Measurements from ENCODE around the gene CARD14.
"Not testable (repeated sequence)": the region's sequence is repeated elsewhere in the genome, so short reads cannot be mapped to it uniquely, and the experiment has no call there.

The CARD14 gene

DNA sequence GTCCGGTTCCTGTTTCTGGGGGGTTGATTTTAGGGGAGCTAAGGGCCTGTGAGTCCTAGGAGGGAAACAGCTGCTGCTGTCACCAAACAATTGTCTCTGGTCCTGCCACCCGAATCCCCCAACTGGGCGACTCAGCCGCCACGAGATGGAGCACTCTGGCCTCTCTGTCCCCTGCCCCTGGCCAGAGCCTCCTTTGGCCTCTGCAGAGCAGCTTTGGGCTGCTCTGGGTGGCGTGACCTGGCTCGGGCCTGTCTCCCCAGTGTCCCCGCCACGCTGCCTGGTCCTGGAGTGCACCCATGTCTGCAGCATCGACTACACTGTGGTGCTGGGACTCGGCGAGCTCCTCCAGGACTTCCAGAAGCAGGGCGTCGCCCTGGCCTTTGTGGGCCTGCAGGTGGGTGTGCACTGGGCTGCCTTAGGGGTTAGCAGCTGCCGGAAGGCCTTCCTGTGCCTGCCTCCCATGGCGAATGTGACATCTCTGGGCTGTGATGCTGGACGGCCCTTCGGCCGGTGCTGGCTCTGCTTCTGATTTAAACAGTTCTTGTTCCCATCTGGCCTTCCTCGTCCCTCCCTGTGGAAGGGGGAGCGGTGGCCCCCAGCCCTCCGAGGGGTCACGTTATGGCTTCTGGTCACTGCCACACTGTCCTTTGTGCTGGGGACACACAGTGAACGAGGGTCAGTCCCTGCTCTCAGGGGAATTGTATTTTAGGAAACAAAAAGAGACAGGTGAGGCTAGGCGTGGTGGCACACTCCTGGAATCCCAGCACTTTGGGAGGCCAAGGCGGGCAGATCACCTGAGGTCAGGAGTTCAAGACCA is 79.3 kb downstream of the CARD14 start:
- no peak for DNase-seq (ENCODE audit: low read depth)

DNA sequence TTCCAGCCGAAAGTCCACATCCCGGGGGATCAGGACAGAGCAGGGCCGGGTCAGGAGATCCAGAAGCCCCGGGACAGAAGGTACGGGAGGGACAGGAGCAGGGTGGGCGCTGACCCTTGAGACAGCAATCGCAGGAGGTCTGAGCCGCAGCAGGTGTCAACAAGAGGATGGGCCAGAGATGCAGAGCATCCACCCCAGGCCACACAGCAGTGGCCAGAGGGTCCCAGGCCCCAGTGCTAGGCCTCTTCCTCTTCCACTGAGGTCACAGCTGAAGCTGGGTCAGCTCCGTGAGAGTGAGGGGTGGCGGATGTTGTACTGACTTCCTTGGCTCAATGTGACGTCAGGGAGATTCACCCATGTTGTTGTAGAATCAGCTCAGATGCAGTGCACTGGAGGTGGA is 82.1 kb downstream of the CARD14 start:
- DNase-seq (ENCODE audit: low read depth), result no peak

DNA sequence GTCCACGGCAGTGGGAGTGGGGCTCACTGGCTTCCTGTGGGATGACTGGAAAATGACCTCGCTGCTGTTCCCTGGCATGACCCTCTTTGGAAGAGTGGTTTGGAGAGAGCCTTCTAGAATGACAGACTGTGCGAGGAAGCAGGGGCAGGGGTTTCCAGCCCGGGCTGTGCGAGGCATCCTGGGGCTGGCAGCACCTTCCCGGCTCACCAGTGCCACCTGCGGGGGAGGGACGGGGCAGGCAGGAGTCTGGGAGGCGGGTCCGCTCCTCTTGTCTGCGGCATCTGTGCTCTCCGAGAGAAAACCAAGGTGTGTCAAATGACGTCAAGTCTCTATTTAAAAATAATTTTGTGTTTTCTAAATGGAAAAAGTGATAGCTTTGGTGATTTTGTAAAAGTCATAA is 83.0 kb downstream of the CARD14 start:
- DNase-seq (ENCODE audit: low read depth), result peak; percentile 81

DNA sequence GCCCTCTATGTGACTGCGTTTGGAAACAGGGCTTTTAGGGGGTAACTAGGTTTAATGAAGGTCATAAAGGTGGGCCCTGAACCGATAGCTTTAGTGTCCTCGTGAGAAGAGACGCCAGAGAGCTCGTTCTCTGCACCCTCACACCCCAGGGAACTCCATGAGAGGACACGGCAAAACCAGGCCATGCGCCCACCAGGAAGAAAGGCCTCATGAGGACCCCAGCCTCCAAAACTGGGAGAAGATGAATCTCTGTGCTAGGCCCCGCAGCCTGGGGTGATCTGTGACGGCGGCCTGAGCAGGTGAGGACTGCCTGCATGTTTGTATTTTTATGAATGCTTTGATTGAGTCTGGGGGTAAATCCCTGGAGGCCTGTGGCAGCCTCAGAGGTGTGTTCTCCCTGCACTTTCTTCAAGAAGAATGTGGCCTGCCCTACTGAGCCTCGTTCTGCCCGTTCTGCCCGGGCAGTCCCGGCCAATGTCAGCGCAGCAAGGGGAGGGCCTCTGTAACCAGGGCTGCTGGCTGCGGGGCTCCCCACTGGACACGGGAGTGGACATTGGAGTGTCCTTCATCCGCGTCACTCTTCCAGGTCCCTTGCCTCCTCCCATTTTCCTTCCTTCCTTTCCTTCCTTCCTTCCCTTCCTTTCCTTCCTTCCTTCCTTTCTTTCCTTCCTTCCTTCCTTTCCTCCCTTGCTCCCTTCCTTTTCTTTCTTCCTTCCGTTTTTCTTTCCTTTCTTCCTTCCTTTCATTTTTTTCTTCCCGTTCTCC is 84.0 kb downstream of the CARD14 start:
- no peak for DNase-seq (ENCODE audit: low read depth)

DNA sequence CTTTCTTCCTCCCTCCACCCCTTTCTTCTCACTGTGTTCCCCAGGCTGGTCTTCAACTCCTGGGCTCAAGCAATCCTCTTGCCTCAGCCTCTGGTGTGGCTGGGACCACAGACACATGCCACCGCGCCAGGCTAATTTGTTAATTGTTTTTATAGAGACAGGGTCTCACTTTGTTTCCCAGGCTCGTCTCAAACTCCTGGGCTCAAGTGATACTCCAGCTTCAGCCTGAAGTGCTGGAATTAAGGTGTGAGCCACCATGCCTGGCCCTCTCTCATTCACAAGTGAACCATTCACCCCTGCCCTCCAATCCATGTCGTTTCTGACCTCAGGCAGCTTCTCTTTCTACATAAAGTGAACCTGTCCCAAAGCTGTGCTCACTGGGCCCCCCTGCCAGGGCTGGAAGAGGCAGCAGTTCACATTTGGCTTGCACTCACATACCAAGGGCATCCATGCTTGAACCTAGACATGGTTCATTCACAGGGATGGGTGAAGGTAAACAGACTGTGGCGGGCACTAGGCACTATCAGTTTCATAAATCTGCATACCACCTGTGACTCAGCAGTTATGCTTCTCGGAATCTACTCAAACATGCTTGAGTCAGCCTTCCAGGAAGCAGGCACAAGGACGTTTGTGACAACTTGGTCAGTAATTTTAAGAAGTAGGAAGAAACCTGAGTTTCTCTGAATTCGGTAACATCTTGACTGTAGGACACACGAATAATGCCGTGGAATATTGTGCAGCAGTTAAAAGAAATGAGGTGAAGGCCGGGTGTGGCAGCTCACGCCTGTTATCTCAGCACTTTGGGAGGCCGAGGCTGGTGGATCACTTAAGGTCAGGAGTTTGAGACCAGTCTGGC is 84.8 kb downstream of the CARD14 start:
- DNase-seq (ENCODE audit: low read depth), result no peak

DNA sequence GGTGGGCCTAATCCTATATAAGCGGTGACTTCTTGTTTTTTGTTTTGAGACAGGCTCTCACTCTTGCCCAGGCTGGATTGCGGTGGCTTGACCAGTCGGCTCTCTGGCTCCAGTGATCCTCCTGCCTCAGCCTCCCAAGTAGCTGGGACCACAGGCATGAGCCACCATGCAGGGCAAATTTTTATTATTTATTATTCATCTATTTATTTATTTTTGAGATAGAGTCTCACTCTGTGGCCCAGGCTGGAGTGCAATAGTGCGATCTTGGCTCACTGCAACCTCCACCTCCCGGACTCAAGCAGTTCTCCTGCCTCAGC is 86.2 kb downstream of the CARD14 start:
- no peak for DNase-seq (ENCODE audit: low read depth)

DNA sequence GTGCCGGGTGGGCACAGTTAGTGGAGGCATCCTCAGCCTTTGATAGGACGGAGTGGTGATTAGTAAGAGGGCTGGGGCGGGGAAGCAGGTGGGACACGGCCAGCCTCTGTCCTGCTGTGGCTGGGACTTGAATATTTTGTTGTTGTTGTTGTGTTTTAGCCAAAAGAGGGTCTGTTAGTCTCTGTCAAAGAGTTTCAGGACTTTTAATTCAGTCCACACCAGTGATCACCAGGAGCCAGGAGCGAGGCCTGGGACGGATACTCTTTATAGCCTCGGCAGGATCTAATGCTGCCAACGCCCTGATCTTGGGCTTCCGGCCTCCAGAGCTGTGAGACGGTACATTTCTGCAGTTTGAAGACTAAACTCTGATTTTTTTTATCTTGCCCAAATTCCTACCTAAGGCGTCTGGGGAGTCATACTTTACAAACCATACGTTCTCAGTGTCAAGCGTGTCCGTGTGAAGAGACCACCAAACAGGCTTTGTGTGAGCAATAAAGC is 87.9 kb downstream of the CARD14 start:
- no peak for DNase-seq (ENCODE audit: low read depth)

DNA sequence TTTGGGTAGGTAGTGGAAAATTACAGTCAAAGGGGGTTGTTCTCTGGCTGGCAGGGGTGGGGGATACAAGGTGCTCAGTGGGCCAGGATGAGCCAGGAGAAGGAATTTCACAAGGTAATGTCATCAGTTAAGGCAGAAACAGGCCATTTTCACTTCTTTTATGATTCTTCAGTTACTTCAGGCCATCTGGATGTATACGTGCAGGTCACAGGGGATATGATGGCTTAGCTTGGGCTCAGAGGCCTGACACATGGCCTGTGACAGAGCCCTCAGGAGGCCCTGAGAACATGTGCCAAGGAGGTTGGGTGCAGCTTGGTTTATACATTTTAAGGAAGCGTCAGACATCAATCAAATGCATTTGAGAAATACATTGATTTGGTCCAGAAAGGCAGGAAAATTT is 88.5 kb downstream of the CARD14 start:
- DNase-seq (ENCODE audit: low read depth), result not testable (repeated sequence)

Measured in activated T-cell treated with anti-CD3 and anti-CD28 coated beads for 1 hour (primary cell).